ENCODE results near the gene IMPDH1. TPM values are rescaled to one million over a fixed set of nuclear protein-coding genes. Genes with fewer than 3 reads are reported as not detected.

Gene IMPDH1
- total RNA-seq, 4 donors from 2014 or later: 11.9 to 53.3 (median 32.8) TPM

GRCh38 chr7:128443831-128444600, 34.2 kb upstream of the IMPDH1 start:
- Histone ChIP-seq H3K4me3 (no peak overlapping the region), H3K27ac (no peak overlapping the region), H3K36me3 (no peaks in the 10 kb centered on the region), H3K9me3 (no peaks in the 10 kb centered on the region), H3K4me1 (no peaks in the 10 kb centered on the region), H3K27me3 (no peaks in the 10 kb centered on the region)
- TF ChIP-seq CTCF (IDR thresholded peaks at IDR 0.05) (no peak), POLR2A (IDR thresholded peaks at IDR 0.05) (no peak)
- intact Hi-C loops (cut with DNase I; ENCODE audit: low total_unique reads): no loop called here
- DNase-seq: no peak

- Histone ChIP-seq H3K27ac (no peak overlapping the region), H3K9me3 (no peaks in the 10 kb centered on the region), H3K36me3 (no peaks in the 10 kb centered on the region), H3K27me3 (no peaks in the 10 kb centered on the region), H3K4me3 (no peak overlapping the region), H3K4me1 (no peaks in the 10 kb centered on the region)
- intact Hi-C loops (cut with DNase I; ENCODE audit: low total_unique reads): no loop called here
- TF ChIP-seq POLR2A (IDR thresholded peaks at IDR 0.05) (no peak), CTCF (IDR thresholded peaks at IDR 0.05) (no peak)
- no peak for DNase-seq
Observed at GRCh38 chr7:128442356-128442755, 32.6 kb upstream of the IMPDH1 start.

- no peaks in the 10 kb centered on the region for H3K36me3 ChIP-seq
- TF ChIP-seq CTCF (IDR thresholded peaks at IDR 0.05): no peak
- TF ChIP-seq POLR2A (IDR thresholded peaks at IDR 0.05): no peak
- H3K27ac ChIP-seq: no peak overlapping the region
- DNase-seq: no peak
- no peaks in the 10 kb centered on the region for H3K4me1 ChIP-seq
- intact Hi-C loops (cut with DNase I; ENCODE audit: low total_unique reads): no loop called here
- H3K4me3 ChIP-seq: no peak overlapping the region
- no peaks in the 10 kb centered on the region for H3K27me3 ChIP-seq
- no peaks in the 10 kb centered on the region for H3K9me3 ChIP-seq
Observed at GRCh38 chr7:128437426-128438332, 27.9 kb upstream of the IMPDH1 start.

- intact Hi-C loops (cut with DNase I; ENCODE audit: low total_unique reads): no loop called here
- Histone ChIP-seq H3K9me3 (no peaks in the 10 kb centered on the region), H3K27ac (no peak overlapping the region), H3K4me1 (no peaks in the 10 kb centered on the region), H3K27me3 (no peaks in the 10 kb centered on the region), H3K36me3 (no peaks in the 10 kb centered on the region), H3K4me3 (no peak overlapping the region)
- no peak for DNase-seq
- no peak for TF ChIP-seq CTCF (IDR thresholded peaks at IDR 0.05)
Observed at GRCh38 chr7:128435327-128435686, 25.5 kb upstream of the IMPDH1 start.
